HG02678 (cell line): ENCODE measurements around the gene ABR.

ENCODE experiments used
- ATAC-seq: cut with Tn5 transposase; IDR thresholded peaks from one replicate; pipeline ENCODE4 v1.9.1; 2021; ENCODE audit warnings: mild to moderate bottlenecking, moderate library complexity; ENCODE audit not compliant: unreplicated experiment

The ABR gene

GRCh38 chr17:969811-970355 lies 209.9 kb downstream of the ABR start:
- no peak for ATAC-seq

DNA sequence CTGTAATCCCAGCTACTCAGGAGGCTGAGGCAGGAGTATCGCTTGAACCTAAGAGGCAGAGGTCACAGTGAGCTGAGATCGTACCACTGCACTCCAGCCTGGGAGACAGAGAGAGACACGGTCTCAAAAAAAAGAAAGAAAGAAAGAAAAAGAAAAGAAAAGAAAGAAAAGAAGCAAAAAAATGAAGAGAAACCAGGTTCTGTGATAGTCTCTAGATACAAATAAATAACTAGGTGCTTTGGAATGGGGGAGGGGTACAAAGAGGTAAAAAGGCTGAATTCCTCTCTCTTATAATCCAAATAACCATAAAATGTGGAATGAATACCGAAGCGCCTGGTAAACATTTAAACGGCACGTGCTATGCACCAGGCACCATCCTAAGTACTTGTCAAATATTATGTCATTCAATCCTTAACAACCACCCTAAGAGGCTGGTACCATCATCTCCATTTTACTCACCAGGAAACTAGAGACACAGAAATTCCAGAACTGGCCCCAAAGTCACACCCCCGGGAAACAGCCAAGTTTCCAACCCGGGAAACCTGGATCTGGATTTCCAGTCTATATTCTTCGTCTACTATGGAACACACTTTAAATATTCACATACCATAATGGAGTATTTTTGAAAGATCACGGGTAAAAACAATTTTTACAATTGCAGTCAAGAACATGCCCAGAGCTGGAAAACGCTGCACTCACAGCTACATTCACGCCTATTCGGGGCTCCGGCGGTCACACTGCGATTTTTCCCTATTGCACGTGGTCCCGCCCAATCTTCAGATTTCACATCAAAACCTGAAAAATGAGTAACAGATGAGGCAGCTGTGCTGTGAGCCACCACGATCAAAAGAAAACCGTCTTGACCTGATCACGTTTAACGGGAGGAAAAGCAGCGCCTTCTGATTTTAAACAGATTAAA lies 210.7 kb downstream of the ABR start:
- no peak for ATAC-seq

GRCh38 chr17:967122-967521 lies 212.7 kb downstream of the ABR start:
- no peak for ATAC-seq

DNA sequence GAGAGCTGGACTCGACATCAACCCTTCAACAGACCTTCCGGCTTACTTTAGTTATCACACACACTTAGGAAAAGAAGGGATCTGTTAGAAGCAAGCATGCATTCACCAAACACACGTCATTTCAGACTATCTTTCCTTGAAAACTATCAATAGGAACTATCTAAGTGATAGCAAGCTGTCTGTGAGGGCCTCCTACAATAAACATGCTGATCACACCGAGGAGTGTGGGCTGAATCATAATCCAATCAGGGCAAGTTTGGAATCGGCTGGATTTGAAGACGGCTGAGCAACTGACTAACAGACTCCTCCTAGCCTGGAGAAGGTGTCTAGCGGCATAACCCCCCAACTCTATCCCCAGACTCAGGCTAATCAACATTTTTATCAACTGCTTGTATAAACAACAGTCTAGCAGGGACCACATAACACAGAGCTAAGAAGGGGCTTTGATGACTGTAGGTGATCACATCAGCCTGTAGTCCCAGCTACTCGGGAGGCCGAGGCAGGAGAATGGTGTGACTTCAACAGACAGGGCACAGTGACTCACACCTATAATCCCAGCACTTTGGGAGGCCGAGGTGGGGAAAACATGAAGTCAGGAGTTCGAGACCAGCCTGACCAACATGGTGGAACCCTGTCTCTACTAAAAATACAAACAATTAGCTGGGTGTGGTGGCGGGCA lies 214.3 kb downstream of the ABR start:
- ATAC-seq: no peak

GRCh38 chr17:964876-965275 lies 214.9 kb downstream of the ABR start:
- ATAC-seq: no peak

GRCh38 chr17:962670-963069 lies 217.1 kb downstream of the ABR start:
- no peak for ATAC-seq

GRCh38 chr17:962166-962565 lies 217.6 kb downstream of the ABR start:
- ATAC-seq: no peak

DNA sequence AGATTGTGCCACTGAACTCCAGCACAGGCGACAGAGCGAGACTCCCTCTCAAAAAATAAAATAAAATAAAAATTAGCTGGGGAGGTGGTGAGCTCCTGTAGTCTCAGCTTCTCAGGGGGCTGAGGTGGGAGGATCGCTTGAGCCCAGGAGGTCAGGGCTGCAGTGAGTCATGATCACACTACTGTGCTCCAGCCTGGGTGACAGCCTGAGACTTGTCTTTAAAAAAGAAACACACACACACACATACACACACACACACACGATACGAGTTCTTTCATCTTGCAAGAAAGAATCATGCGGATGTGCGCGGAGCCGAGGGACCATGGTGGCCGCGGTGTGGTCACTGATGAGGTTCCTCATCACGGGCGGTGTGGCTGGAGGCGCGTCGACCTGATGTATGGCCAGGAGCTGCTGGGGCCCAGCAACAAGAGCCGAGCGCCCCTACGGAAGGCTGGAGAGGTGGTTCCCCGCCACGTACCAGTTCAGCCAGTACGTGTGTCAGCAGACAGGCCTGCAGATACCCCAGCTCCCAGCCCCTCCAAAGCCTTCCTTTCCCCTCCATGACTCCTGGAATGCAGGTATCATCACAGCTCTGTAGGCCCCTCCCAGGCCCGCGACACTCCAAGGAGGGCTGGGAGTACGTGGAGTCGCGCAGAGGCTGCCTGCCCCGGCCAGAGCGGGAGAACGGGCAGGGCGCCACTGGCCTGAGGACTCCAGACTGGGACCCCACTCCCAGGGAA lies 220.9 kb downstream of the ABR start:
- ATAC-seq: no peak

GRCh38 chr17:957856-958421 lies 221.8 kb downstream of the ABR start:
- no peak for ATAC-seq

DNA sequence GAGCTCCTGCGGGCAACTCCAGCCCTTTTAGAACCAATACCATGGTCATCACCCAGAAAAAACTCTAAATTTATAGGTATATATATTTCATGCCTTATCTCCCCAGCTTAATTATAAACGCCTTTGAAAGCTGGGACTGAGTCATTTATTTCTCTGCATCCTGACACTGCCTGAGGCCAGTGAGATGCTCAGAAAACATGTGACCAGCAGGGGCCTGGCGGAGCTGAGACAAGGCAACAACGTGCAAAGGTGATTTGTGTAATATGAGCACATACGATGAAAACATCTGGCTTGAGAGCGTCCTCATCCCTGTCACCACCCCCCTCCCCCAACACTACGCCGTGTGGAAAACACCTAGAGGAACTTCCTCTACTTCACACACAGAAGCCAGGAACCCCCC lies 222.9 kb downstream of the ABR start:
- ATAC-seq: no peak

DNA sequence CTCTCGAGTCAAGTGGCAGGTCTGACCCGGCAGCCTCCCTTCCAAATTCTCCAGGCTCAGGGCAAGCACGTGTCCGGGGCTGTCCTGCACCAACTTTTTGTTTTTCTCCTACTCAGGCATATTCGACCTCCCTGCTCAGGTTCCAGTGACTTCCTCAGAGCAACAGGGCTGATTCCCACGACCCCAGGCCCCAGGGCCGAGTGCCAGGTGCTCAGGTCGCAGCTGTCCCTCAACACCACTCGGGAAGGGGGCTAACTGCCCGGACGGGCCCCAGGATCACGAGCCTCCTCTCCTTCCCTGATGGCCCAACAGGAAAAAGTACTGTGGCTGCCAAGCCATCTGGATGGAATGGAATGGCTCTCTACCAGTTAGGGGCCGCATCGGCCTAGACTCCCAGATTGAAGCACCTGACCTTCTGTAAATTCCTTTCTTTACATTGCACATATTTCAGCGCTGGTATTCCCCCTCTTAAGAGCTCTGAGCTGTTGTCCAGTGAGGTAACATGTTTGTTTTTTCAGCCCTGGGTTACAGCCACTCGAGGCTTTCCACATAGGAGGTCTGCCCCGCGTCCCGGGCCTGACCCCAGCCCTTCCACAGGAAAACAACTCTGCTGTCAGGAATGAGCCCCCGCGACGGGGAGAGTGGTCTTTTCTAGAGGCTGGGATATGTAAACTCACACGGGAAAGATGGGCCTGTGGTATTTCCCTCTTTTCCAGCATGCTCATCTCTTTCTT lies 225.2 kb downstream of the ABR start:
- no peak for ATAC-seq

DNA sequence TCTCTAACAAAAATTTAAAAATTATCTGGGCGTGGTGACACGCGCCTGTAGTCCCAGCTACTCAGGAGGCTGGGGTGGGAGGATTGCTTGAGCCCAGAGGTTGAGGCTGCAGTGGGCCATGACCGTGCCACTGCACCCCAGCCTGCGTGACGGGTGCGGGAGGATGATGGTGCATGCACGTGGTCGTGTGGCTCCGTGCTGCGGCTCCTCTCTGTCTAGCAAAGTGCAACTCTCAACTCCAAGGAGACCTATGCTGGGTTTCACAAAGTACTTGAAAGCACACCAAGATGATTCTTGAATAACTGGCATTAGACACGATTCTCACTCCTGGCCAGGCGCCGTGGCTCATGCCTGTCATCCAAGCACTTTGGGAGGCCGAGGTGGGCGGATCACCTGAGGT lies 226.0 kb downstream of the ABR start:
- no peak for ATAC-seq
